Measurements from ENCODE around the gene SESTD1. TPM values are rescaled to one million over a fixed set of nuclear protein-coding genes. Genes with fewer than 3 reads are reported as not detected.

Gene SESTD1
- polyA plus RNA-seq, 1 donor: 29.8 TPM

DNA sequence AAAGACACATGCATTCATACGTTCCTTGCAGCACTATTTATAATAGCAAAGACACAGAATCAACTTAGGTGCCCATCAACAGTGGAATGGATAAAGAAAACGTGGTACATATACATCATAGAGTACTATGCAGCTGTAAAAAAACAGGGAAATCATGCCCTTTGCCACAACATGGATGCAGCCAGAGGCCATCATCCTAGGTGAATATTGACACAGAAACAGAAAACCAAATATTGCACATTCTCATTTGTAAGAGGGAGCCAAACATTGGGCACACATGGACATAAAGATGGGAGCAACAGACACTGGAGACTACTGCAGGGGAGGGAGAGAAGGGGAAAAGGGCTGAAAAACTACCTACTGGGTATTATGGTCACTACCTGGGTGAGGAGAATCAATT, 73.5 kb downstream of the SESTD1 start:
- DNase-seq (ENCODE audit: low read depth): no peak

GRCh38 chr2:179186126-179186525, 78.5 kb downstream of the SESTD1 start:
- DNase-seq (ENCODE audit: low read depth): no peak

GRCh38 chr2:179184610-179185009, 80.0 kb downstream of the SESTD1 start:
- no peak for DNase-seq (ENCODE audit: low read depth)

- DNase-seq (ENCODE audit: low read depth): no peak
These were observed 83.6 kb downstream of the SESTD1 start for GRCh38 chr2:179181002-179181401.

DNA sequence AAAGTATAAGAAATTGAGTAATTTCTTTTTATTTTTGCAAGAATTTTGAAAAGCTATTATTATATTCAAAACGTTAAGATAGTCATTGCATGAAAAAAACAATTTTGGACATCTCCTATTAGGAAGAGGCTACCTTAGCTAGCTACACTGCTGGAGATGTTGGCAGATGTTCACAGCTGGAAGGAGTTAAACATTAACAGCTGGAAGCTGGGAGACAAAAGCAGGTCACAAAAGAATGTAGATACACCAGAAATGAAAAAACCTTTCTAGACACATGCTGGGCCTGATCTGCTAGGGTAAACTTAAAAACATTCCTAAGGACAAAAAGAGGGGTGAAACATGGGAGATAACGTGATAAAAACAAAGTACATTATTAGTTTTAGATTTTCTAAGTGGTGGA, 84.4 kb downstream of the SESTD1 start:
- DNase-seq (ENCODE audit: low read depth): no peak

- no peak for DNase-seq (ENCODE audit: low read depth)
These were observed 84.9 kb downstream of the SESTD1 start for GRCh38 chr2:179179719-179180118.

- DNase-seq (ENCODE audit: low read depth): no peak
These were observed 86.9 kb downstream of the SESTD1 start for GRCh38 chr2:179177694-179178093.

DNA sequence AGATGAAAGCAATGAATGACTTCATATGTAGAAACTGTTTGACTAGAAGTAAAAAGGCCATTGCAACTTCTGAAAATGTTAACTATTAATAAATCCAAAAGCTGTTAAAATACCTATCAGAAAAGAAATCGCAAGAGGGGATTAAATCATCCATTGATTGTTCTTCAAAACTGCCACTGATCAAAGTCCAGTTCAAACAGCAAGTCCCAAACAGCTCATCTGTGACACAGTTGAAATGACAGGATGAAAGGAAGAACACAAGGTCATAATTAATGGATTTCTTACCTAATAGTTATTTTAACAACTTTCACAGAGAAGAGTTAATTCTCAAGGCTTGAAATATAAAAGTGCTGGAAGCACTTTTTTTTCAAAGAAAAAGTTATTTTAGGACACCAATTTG, 90.4 kb downstream of the SESTD1 start:
- DNase-seq (ENCODE audit: low read depth): no peak

DNA sequence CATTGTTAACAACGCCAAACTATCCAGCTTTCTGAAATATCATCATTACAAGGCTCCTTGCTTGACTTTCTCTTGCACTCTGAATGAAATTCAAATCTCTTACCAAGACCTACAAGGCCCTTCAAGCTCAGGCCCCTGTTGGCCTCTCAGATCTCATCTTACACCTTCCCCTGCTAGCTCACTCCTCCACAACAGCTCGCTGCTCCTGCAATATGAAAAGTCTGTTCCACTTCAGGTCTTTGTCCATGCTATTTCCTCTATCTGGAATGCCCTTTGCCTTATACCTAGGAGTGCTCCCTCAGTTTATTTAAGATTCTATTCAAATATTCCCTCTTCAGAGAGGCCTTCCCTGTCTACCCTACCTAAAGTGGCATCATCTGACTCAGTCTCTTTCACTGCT, 91.7 kb downstream of the SESTD1 start:
- no peak for DNase-seq (ENCODE audit: low read depth)

DNA sequence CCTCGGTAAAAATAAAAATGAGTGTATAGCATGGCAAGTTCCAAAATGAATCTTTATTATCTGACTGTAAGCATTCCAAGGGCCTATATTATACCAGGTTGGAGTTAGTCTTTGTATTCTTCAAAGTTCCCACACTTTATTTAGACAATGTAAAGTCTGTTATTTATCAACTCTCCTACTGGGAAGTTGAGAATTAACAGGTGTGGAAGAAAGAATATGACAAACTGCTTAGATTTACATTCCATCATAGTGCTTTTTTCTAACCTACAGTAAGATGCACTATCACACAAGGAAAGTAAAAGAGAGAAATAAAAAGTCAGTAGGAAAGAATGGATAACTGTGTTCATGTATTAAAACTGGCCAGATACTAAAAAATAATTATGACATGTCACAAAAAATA, 93.3 kb downstream of the SESTD1 start:
- DNase-seq (ENCODE audit: low read depth): no peak

DNA sequence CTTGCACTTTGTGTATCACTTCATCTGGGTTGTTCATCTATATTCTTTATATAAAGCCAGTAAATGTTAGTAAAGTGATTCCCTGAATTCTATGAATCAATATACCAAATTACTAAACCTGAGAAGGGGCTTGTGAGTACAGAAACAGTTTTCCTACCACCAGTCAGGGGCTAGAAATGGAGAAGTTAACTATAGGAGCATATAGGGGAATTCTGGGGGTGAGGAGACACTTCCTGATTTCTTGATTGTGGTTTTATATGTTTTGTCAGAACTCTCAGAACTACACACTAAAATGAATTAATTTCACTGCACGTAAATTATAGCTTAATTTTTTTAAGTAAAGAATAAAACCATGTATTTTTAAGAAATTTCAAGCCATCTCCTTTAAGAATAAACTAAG, 93.7 kb downstream of the SESTD1 start:
- DNase-seq (ENCODE audit: low read depth): no peak

DNA sequence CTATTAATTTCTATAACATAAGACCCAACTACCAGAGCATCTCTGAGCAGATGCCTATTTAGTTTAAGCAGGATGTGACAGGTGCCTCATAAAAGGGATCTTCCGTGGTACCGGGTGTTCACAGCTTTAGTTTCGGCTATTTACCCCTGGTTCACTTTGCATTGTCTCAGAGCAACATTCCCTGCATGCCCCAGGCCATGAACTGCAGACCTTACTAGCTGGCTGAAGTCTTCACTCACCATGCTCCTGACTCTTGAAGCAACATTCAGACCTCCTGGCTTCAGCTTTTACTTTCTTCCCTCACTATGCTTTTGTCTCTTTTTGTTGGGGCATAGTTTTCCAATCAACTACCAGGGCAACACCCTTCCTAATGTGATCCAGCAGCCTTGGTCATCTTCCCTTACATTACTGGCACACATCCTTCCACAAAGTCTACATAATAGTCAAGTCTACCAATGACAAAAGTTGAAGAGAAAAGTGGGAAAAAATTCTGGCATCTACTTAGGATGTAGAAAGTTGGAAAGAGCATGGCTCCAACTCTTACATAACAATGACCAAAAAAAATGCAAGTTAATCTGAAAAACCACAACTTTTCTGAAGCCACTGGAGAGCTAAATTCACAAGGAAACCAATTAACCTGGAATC, 99.2 kb downstream of the SESTD1 start:
- DNase-seq (ENCODE audit: low read depth): no peak

DNA sequence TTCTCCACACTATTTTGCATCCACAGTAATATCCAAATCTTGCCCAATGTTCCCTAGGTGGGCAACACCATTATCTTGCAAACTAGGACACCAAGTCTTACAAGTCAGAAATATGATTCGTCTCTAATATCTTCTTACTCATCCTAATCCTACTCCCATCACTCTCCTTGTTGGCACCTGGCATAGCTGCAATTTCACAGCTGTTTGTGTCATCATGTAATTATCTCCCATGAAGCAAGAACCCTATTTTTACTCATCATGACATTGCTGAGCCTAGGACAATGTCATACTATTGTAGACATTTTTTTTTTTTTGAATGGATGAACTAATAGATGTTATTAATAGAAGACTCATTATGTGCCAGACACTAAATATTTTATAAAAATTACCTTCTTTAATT, 123.4 kb downstream of the SESTD1 start:
- DNase-seq (ENCODE audit: low read depth): no peak

DNA sequence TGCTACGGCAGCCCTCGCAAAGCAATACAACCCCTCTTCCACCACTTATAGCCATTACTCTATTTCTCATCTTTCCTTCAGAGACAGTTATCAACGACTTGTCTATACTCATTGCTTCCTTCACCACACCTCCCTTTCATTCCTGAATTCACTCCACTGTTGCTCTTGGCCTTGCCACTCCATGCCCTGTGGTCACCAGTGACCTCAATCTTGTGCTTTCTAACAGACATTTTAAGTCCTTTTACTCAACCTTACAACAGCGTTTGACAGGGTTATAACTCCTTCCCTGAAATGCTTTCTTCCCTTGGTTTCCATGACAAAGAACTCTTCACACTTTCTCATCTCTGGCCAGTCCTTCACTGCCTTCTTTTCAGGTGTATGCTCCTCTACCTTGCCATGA, 124.1 kb downstream of the SESTD1 start:
- DNase-seq (ENCODE audit: low read depth): no peak

DNA sequence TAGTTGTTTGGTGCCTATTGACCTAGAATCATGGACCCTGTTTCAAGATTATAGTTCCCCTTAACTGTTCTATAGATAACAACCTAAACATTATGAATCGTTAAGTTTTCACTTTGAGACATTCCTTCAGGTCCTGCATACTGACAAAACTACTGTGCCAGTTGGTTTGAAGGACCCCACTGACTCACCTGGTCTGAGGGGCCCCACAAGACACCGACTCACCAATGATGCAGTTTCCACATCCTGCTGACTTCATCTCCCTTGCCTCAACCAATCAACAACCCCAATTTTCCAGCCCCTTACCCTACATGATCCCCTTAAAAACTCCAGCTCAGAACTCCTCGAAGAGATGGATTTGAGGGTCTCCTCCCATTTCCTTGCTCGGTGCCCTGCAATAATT, 125.1 kb downstream of the SESTD1 start:
- no peak for DNase-seq (ENCODE audit: low read depth)

GRCh38 chr2:179137200-179137759, 127.4 kb downstream of the SESTD1 start:
- DNase-seq (ENCODE audit: low read depth): no peak

DNA sequence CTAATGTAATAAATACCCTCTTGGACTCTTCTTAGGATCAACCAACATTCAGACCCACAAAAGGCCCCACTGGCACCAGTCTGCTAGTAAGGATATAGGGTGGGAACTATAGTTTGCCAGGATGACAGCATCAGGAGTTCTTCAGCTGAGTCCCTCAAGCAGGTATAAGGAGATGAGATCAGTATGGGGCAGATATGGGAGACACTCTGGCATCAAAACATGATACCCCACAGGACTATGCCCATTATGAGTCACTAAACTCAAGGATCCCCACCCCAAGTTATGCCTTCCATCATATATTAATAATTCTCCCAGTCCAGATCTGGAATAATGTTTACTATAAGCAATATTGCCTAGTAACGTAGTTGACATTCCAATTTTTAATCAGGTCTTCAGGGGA, 131.6 kb downstream of the SESTD1 start:
- no peak for DNase-seq (ENCODE audit: low read depth)

DNA sequence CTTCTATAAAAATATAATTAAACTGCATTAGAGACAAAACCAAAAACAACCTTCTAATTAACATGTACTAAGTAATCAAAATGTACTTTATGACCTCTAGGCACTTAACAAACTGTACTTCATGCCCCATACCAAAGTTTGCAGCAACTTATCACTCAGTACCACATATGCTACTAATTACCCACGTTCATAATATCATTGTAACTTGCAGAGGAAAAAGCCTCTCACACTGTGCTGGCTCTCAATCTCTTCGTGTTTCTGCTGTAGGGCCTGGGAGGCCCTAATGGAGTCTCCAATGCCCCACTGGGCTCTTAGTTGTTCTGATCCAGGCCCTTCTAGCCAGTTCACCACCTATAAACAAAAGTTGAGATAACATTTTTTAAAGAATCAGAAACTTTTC, 132.6 kb downstream of the SESTD1 start:
- no peak for DNase-seq (ENCODE audit: low read depth)

DNA sequence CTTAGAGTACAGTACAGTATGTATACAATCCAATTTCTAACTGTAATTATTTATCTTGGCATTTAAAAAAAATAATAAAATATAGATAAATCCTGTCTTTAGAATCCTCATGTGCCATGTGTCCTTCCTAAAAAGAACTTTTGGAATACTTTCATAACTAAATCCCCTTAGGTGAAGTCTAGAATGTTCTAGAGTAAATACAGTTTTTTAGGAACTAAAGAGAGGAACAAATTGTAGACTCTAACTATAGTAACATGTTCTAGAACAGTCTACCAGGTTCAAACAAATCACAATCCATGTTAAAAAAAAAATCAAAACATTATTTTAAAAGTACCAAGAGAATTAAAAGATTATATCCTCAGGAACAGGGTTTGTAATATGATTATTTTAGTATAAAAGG, 134.1 kb downstream of the SESTD1 start:
- DNase-seq (ENCODE audit: low read depth): no peak

- no peak for DNase-seq (ENCODE audit: low read depth)
These were observed 134.9 kb downstream of the SESTD1 start for GRCh38 chr2:179129574-179130238.

DNA sequence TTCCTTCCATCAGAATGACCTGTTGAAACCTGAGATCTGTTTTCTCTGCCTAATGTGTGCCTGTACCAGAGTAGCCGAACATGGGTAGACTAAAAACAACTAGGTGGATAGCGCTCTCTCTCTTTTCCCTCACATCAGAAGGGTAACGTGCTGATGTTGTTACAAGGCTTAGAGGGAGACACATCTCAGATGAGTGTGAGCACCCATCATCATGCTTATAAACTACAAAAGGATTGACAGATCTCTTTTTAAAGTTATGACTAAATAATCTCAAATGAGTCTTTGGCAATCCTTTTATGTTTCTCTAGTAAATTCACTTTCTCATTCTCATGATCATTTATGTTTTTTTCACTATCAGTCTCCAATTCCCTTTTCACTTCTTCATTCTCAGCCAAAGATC, 139.2 kb downstream of the SESTD1 start:
- no peak for DNase-seq (ENCODE audit: low read depth)

DNA sequence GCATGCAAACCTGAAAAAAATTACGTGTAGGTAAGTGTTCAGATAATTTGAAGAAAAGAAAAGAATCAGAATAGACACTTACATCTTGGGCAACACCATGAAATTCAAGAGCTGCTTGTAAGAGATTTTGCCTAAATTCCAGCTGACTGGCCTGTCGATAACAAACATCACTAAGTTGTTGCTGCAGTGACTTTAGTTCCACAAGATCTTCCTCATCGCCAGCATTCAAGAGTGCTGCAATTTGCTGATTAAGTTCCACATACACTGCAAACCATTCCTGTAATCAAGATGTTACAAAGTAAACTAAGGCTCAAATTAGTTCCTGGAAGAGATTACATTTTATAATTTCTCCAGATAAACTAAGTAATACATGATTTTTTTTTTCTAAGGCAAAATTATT, 140.3 kb downstream of the SESTD1 start:
- no peak for DNase-seq (ENCODE audit: low read depth)

DNA sequence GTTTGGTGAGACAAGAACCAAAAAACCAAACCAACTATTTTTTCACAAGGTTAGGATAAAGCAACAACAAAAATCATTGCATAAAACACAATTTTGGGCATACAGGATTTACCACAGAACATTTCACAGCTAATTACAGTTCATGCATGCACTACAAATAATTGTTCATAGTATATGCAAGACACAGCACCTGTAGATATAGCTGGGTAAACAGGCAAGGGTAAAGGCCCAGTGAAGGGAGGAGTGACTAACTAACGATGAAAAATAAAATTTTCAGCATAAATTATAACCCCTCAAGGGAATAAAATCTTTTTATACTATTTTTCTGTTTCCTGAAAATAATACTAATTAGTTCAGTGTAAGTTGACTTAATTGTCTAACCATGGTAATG, 141.4 kb downstream of the SESTD1 start:
- no peak for DNase-seq (ENCODE audit: low read depth)

DNA sequence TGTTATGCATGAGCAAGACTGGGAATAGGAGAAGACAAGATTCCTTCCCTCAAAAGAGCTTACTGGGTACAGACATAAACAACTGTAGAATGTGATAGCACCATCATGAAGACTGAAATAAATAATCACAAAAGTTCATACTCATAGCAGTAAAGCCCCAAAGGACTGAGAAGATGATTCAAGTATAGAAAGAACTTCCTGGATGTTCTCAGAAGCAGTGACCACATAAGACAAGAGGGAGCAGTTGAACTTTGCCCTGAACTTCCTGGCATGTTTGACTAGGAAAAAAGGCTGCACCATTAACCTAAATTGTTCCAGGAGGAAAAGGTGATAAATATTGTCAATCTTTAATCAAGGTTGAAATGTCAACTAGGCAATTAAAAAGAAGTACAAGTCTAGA, 156.9 kb downstream of the SESTD1 start:
- no peak for DNase-seq (ENCODE audit: low read depth)

Data from forelimb muscle (tissue), 1 donor.